GM10248 (cell line): Measurements from ENCODE around the gene SLC37A1.
"Not testable (repeated sequence)": the region's sequence is repeated elsewhere in the genome, so short reads cannot be mapped to it uniquely, and the experiment has no call there.

ENCODE experiments used
- CTCF ChIA-PET: fragments of 300-600 bp; sonication (Branson Sonifier 250); formaldehyde crosslinking; extraction: SDS; loops from one replicate; lab custom pipeline; 2021; ENCODE audit warnings: antibody characterized with exemption; lab: Yijun Ruan, JAX
- POLR2A ChIA-PET: fragments of 350-650 bp; sonication (Branson Sonifier 250); formaldehyde crosslinking; extraction: SDS; loops from one replicate; lab custom pipeline; 2020; ENCODE audit warnings: antibody characterized with exemption; lab: Yijun Ruan, JAX
- DNase-seq: peaks from one replicate; pipeline ENCODE4 v3.0.0; 2012; ENCODE audit errors: extremely low spot score
- CTCF ChIP-seq: IDR thresholded peaks from 2 replicates; pipeline ENCODE4 v1.5.1; 2012; ENCODE audit warnings: mild to moderate bottlenecking, low read depth; ENCODE audit errors: extremely low read depth, missing control alignments, control extremely low read depth

SLC37A1 gene

GRCh38 chr21:42623694-42624093 lies 110.0 kb downstream of the SLC37A1 start:
- ChIA-PET CTCF (no interaction called here), POLR2A (no interaction called here)
- no peak for TF ChIP-seq CTCF
- DNase-seq = no peak

GRCh38 chr21:42624095-42624790 lies 110.6 kb downstream of the SLC37A1 start:
- POLR2A ChIA-PET = no interaction called here
- CTCF ChIA-PET = no interaction called here
- TF ChIP-seq CTCF = no peak

GRCh38 chr21:42624936-42625335 lies 111.3 kb downstream of the SLC37A1 start:
- POLR2A ChIA-PET = no interaction called here
- no peak for TF ChIP-seq CTCF
- DNase-seq = no peak
- CTCF ChIA-PET = no interaction called here

More at GRCh38 chr21:42624095-42624790, 110.6 kb downstream of the SLC37A1 start:
- DNase-seq = no peak

GRCh38 chr21:42626171-42626570 lies 112.5 kb downstream of the SLC37A1 start:
- no peak for TF ChIP-seq CTCF
- POLR2A ChIA-PET = no interaction called here
- DNase-seq = no peak
- CTCF ChIA-PET = interaction anchor here (1.0 kb wide), 1 partner anchor 16 kb away, joined by 4 read pairs; no protein-coding TSS in a partner anchor

GRCh38 chr21:42627527-42628289 lies 114.1 kb downstream of the SLC37A1 start:
- no peak for DNase-seq
- ChIA-PET POLR2A (no interaction called here), CTCF (no interaction called here)
- no peak for TF ChIP-seq CTCF

DNA sequence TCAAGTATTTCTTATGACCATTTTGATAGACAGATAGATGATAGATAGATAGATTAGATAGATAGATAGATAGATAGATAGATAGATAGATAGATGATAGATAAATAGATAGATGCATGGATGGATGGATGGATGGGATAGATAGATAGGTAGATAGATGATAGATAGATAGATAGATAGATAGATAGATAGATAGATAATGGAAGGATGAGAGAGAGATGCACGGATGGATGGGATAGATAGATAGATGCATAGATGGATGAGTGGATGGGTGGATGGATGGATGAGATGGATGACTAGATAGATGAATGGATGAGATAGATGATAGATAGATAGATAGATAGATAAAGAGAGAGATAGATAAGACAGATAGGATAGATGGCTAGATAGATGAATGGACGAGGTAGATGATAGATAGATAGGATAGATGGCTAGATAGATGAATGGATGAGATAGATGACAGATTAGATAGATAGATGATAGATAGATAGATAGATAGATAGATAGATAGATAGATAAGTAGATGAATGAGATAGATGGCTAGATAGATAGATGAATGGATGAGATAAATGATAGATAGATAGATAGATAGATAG lies 114.9 kb downstream of the SLC37A1 start:
- POLR2A ChIA-PET, DNase-seq, CTCF ChIA-PET: not testable (repeated sequence)

DNA sequence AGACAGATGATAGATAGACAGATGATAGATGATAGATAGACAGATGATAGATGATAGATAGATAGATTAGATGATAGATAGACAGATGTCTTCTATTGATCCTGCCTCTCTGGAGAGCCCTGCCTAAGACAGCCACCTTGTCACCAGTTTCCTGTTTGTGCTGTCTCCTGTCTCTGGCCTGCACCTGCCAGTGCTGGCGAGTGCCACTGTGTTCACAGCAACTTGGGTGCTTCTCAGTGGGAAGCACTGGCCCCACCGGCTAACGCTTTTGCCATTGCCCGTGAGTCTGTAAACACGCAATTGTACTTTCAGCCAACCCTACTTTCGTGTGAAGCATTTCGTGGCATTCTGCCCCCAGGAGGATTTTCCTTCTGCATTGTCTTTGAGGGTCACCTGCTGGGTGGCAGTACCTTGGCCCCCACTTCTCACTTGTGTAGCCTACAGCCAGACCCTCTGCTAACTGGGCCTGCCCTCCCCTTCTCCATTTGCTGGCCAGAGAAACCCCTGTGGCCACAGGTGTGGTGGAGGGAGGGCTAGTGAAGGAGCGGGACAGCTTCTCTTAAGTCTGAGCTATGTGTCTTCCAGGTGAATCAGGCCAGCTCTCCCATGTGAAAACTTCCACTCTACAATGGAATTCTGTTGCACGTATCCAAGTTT lies 116.4 kb downstream of the SLC37A1 start:
- POLR2A ChIA-PET = no interaction called here
- CTCF ChIA-PET = no interaction called here
- no peak for DNase-seq
- TF ChIP-seq CTCF = no peak
